Liver (tissue), 9 donors: ENCODE data around the gene PGS1. TPM values are rescaled to one million over a fixed set of nuclear protein-coding genes. Genes with fewer than 3 reads are reported as not detected.
A peak's percentile ranks its signal among the peaks of the same experiment; 100 is the strongest.

Source experiments
- DNase-seq: peaks from one replicate; pipeline ENCODE4 v3.0.0-alpha.2; 2017; ENCODE audit warnings: low spot score
- H3K27ac ChIP-seq, 2 donors: one replicate each; pipeline ENCODE4 v1.7.0; 2013; ENCODE audit warnings: inconsistent platforms in 2 of 2, low read length in 2 of 2, control low read depth in 1 of 2, low read depth in 1 of 2, mild to moderate bottlenecking in 1 of 2
- H3K27me3 ChIP-seq, 4 donors: one replicate each; pipeline versions ENCODE4 v1.6.1 to v1.7.0; 2013; ENCODE audit warnings: low read length in 3 of 4, inconsistent platforms in 1 of 4, mild to moderate bottlenecking in 1 of 4, moderate library complexity in 1 of 4; ENCODE audit not compliant: control insufficient read depth in 4 of 4, insufficient read depth in 4 of 4
- H3K36me3 ChIP-seq, 4 donors: one replicate each; pipeline versions ENCODE4 v1.6.1 to v1.7.0; 2013; ENCODE audit warnings: low read length in 3 of 4, mild to moderate bottlenecking in 3 of 4, low read depth in 1 of 4, moderate library complexity in 1 of 4; ENCODE audit not compliant: control insufficient read depth in 4 of 4, insufficient read depth in 3 of 4
- H3K4me1 ChIP-seq, 4 donors: one replicate each; pipeline versions ENCODE4 v1.6.1 to v1.7.0; 2013; ENCODE audit warnings: low read length in 3 of 4, mild to moderate bottlenecking in 3 of 4, moderate library complexity in 1 of 4; ENCODE audit not compliant: control insufficient read depth in 4 of 4, insufficient read depth in 4 of 4
- H3K4me3 ChIP-seq, 3 donors: one replicate each; pipeline versions ENCODE4 v1.6.1 to v1.7.0; 2013; ENCODE audit warnings: low read length in 3 of 3, control low read depth in 1 of 3, low read depth in 1 of 3, mild to moderate bottlenecking in 1 of 3
- H3K9ac ChIP-seq, 2 donors: one replicate each; pipeline ENCODE4 v1.7.0; 2013; ENCODE audit warnings: low read length in 2 of 2, mild to moderate bottlenecking in 2 of 2, moderate library complexity in 2 of 2, control low read depth in 1 of 2, low read depth in 1 of 2
- H3K9me3 ChIP-seq, 4 donors: one replicate each; pipeline versions ENCODE4 v1.6.1 to v1.7.0; 2013; ENCODE audit warnings: low read length in 3 of 4; ENCODE audit not compliant: control insufficient read depth in 4 of 4
- ATF3 ChIP-seq: IDR thresholded peaks from 2 replicates; pipeline ENCODE4 v1.6.1; 2016; ENCODE audit warnings: antibody characterized with exemption
- CTCF ChIP-seq: fragments of 150-350 bp; IDR thresholded peaks from 2 replicates; pipeline ENCODE4 v1.5.1; 2017; ENCODE audit warnings: improper control_type of control experiment, low read depth, low read length; ENCODE audit not compliant: missing input control
- EGR1 ChIP-seq, 2 donors: IDR thresholded peaks; 2 replicates each; pipeline ENCODE4 v1.6.1; 2016 to 2018; ENCODE audit warnings: antibody characterized with exemption in 2 of 2, low read depth in 2 of 2
- FOXA1 ChIP-seq: IDR thresholded peaks from 2 replicates; pipeline ENCODE4 v1.6.1; 2016; ENCODE audit warnings: antibody characterized with exemption
- FOXA2 ChIP-seq: IDR thresholded peaks from 2 replicates; pipeline ENCODE4 v1.6.1; 2016; ENCODE audit warnings: antibody characterized with exemption
- GABPA ChIP-seq, 2 donors: IDR thresholded peaks in 1 of 2; conservative IDR thresholded peaks in 1 of 2; 2 replicates each; pipeline ENCODE4 v1.6.1; 2016; ENCODE audit warnings: antibody characterized with exemption in 2 of 2, mild to moderate bottlenecking in 1 of 2, moderate library complexity in 1 of 2
- HNF4A ChIP-seq, 2 donors: conservative IDR thresholded peaks; 2 replicates each; pipeline ENCODE4 v1.6.1; 2016; ENCODE audit warnings: antibody characterized with exemption in 2 of 2, mild to moderate bottlenecking in 2 of 2
- HNF4G ChIP-seq: IDR thresholded peaks from 2 replicates; pipeline ENCODE4 v1.6.1; 2016; ENCODE audit warnings: antibody characterized with exemption
- JUND ChIP-seq, 2 donors: IDR thresholded peaks; 2 replicates each; pipeline ENCODE4 v1.6.1; 2016; ENCODE audit warnings: antibody characterized with exemption in 2 of 2
- MAX ChIP-seq: IDR thresholded peaks from 2 replicates; pipeline ENCODE4 v1.6.1; 2016; ENCODE audit warnings: antibody characterized with exemption
- NR2F2 ChIP-seq: IDR thresholded peaks from 2 replicates; pipeline ENCODE4 v1.6.1; 2016; ENCODE audit warnings: antibody characterized with exemption
- RAD21 ChIP-seq, 2 donors: IDR thresholded peaks; 2 replicates each; pipeline ENCODE4 v1.6.1; 2016; ENCODE audit warnings: antibody characterized with exemption in 2 of 2, mild to moderate bottlenecking in 2 of 2
- REST ChIP-seq: IDR thresholded peaks from 2 replicates; pipeline ENCODE4 v1.6.1; 2016; ENCODE audit warnings: antibody characterized with exemption, mild to moderate bottlenecking
- RXRA ChIP-seq, 2 donors: IDR thresholded peaks; 2 replicates each; pipeline ENCODE4 v1.6.1; 2017 to 2018; ENCODE audit warnings: antibody characterized with exemption in 2 of 2, mild to moderate bottlenecking in 1 of 2
- SP1 ChIP-seq: IDR thresholded peaks from 2 replicates; pipeline ENCODE4 v1.6.1; 2018; ENCODE audit warnings: antibody characterized with exemption, mild to moderate bottlenecking
- TAF1 ChIP-seq: conservative IDR thresholded peaks from 2 replicates; pipeline ENCODE4 v1.6.1; 2016; ENCODE audit warnings: antibody characterized with exemption, mild to moderate bottlenecking
- YY1 ChIP-seq: IDR thresholded peaks from 2 replicates; pipeline ENCODE4 v1.6.1; 2016; ENCODE audit warnings: antibody characterized with exemption, mild to moderate bottlenecking
- ZBTB33 ChIP-seq: IDR thresholded peaks from 2 replicates; pipeline ENCODE4 v1.6.1; 2016; ENCODE audit warnings: antibody characterized with exemption
- WGBS: extraction: QIAGEN DNeasy Blood & Tissue Kit; methylation state at CpG from one replicate; pipeline ENCODE4 v1.1.7; 2013; 5-methylcytosine and 5-hydroxymethylcytosine counted together
- polyA plus RNA-seq, 2 donors: library from polyadenylated mRNA; stranded (reverse) in 1 of 2; unstranded in 1 of 2; fragments of 200-250 nt in 1 of 2; fragments of >200 nt in 1 of 2; fragmentation: Nextera tagmentation in 1 of 2; extraction: Ambion mirVana in 1 of 2; gene quantifications; one replicate each; pipeline versions ENCODE4 v1.2.1 to v1.2.3, GENCODE V29; 2013 to 2015
- total RNA-seq, 2 donors: library from RNA; depleted of rRNA; stranded (reverse); fragments of >200 nt; gene quantifications; one replicate each; pipeline ENCODE4 v1.2.3, GENCODE V29; 2014
- donor health status: healthy.
- donor health status: healthy.
- donor health status: healthy.
- donor health status: healthy.
- donor health status: healthy.

PGS1 gene
- total and polyA plus RNA-seq, 4 donors, result 8.1 to 24.1 (median 12.2) TPM

GRCh38 chr17:78353834-78354233 lies 24.6 kb upstream of the PGS1 start:
- H3K4me3 ChIP-seq, result no peak overlapping the region
- TF ChIP-seq HNF4A (conservative IDR thresholded peaks at IDR 0.05), result no peak
- no peak for TF ChIP-seq FOXA1
- TF ChIP-seq MAX, result no peak
- TF ChIP-seq TAF1, result no peak
- no peak for TF ChIP-seq ZBTB33
- TF ChIP-seq ATF3, result no peak
- TF ChIP-seq YY1, result no peak
- H3K9ac ChIP-seq, result no peak overlapping the region

GRCh38 chr17:78355045-78355641 lies 23.3 kb upstream of the PGS1 start:
- WGBS, result 40% methylated on average over 9 of the region's 9 CpGs
- Histone ChIP-seq H3K9me3 (no peaks in the 10 kb centered on the region), H3K9ac (peak overlapping the region in 1 of 2 donors; percentile 58), H3K27me3 (no peaks in the 10 kb centered on the region), H3K27ac (peak overlapping the region; percentile 17 to 68), H3K36me3 (peaks cover 0 to 16% (median 6%) of the 10 kb centered on the region in 4 donors), H3K4me1 (peaks cover 20 to 64% (median 54%) of the 10 kb centered on the region in 4 donors), H3K4me3 (no peak overlapping the region)
- DNase-seq, result no peak
- TF ChIP-seq ATF3, result no peak
- TF ChIP-seq SP1, result peak; percentile 51
- TF ChIP-seq YY1, result peak; percentile 8
- TF ChIP-seq GABPA (IDR thresholded peaks at IDR 0.05 in 1 of 2, conservative IDR thresholded peaks at IDR 0.05 in 1 of 2), result no peak
- peak in 1 of 2 donors; percentile 59 for TF ChIP-seq EGR1 (IDR thresholded peaks at IDR 0.05; ENCODE audit: low read depth in 2 of 2)
- no peak for TF ChIP-seq ZBTB33
- TF ChIP-seq TAF1, result no peak
- TF ChIP-seq CTCF, result no peak
- TF ChIP-seq JUND (IDR thresholded peaks at IDR 0.05), result peak; percentile 6 to 26
- no peak for TF ChIP-seq RAD21 (IDR thresholded peaks at IDR 0.05)
- peak; percentile 69 for TF ChIP-seq MAX
- peak; percentile 68 to 82 for TF ChIP-seq HNF4A (conservative IDR thresholded peaks at IDR 0.05)
- no peak for TF ChIP-seq REST
- TF ChIP-seq NR2F2, result no peak
- peak; percentile 26 to 59 for TF ChIP-seq RXRA (IDR thresholded peaks at IDR 0.05)
- no peak for TF ChIP-seq FOXA1
- peak; percentile 41 for TF ChIP-seq FOXA2
- TF ChIP-seq HNF4G, result peak; percentile 36

More at GRCh38 chr17:78353834-78354233, 24.6 kb upstream of the PGS1 start:
- peaks cover 20 to 64% (median 55%) of the 10 kb centered on the region in 4 donors for H3K4me1 ChIP-seq
- WGBS, result 96% methylated on average over 8 of the region's 8 CpGs
- DNase-seq, result no peak
- H3K9me3 ChIP-seq, result no peaks in the 10 kb centered on the region
- peak overlapping the region; percentile 81 for H3K27ac ChIP-seq
- H3K36me3 ChIP-seq, result peaks cover 0 to 16% (median 6%) of the 10 kb centered on the region in 4 donors
- H3K27me3 ChIP-seq, result no peaks in the 10 kb centered on the region
